CD4-positive, CD25-positive, alpha-beta regulatory T cell (primary cell): ENCODE results near the gene LZTFL1. TPM values are rescaled to one million over a fixed set of nuclear protein-coding genes. Genes with fewer than 3 reads are reported as not detected.

Experiments
- ATAC-seq, 2 donors: fragments of 150-1000 bp; cut with Tn5 transposase; one replicate each; pipeline ENCODE4 v1.10.0; 2021; ENCODE audit warnings: low read depth in 2 of 2, moderate number of reproducible peaks in 2 of 2, moderate library complexity in 1 of 2
- DNase-seq, 3 donors: peaks; one replicate each; pipeline versions ENCODE4 v3.0.0 to v3.0.0-alpha.2; 2012 to 2022; ENCODE audit warnings: mixed read lengths in 1 of 3
- H3K27ac ChIP-seq: one replicate; pipeline ENCODE4 v1.7.0; 2013; ENCODE audit warnings: mild to moderate bottlenecking, low read length; ENCODE audit not compliant: insufficient read depth, poor library complexity, severe bottlenecking
- H3K27me3 ChIP-seq: one replicate; pipeline ENCODE4 v1.7.0; 2013; ENCODE audit warnings: low read length; ENCODE audit not compliant: control insufficient read depth, insufficient read depth
- H3K36me3 ChIP-seq: one replicate; pipeline ENCODE4 v1.7.0; 2013; ENCODE audit warnings: mild to moderate bottlenecking, low read length, moderate library complexity; ENCODE audit not compliant: control insufficient read depth, insufficient read depth
- H3K4me1 ChIP-seq: 2 replicates; pipeline ENCODE4 v1.7.0; 2013; ENCODE audit warnings: mild to moderate bottlenecking, low read length; ENCODE audit not compliant: insufficient read depth, control insufficient read depth, poor library complexity, severe bottlenecking
- H3K4me3 ChIP-seq: one replicate; pipeline ENCODE4 v1.7.0; 2013; ENCODE audit warnings: low read depth, mild to moderate bottlenecking, low read length, moderate library complexity
- H3K9me3 ChIP-seq, 2 experiments: 1 replicate in 1 of 2; 2 replicates in 1 of 2; pipeline ENCODE4 v1.7.0; 2013; ENCODE audit warnings: low read length in 2 of 2, mild to moderate bottlenecking in 1 of 2, moderate library complexity in 1 of 2; ENCODE audit not compliant: control insufficient read depth in 2 of 2
- H3K27ac Mint-ChIP-seq, 3 donors: one replicate each; pipeline ENCODE4 v1.8.0; 2020 to 2022; ENCODE audit warnings: mild to moderate bottlenecking in 3 of 3, mixed read lengths in 3 of 3, moderate library complexity in 2 of 3
- H3K27me3 Mint-ChIP-seq: one replicate; pipeline ENCODE4 v1.8.0; 2022; ENCODE audit warnings: mild to moderate bottlenecking, mixed read lengths
- H3K36me3 Mint-ChIP-seq: one replicate; pipeline ENCODE4 v1.8.0; 2020; ENCODE audit warnings: mixed read lengths
- H3K4me1 Mint-ChIP-seq, 4 donors: one replicate each; pipeline ENCODE4 v1.8.0; 2020 to 2022; ENCODE audit warnings: mixed read lengths in 4 of 4, mild to moderate bottlenecking in 1 of 4
- H3K4me3 Mint-ChIP-seq, 4 donors: one replicate each; pipeline ENCODE4 v1.8.0; 2020 to 2022; ENCODE audit warnings: mild to moderate bottlenecking in 4 of 4, mixed read lengths in 4 of 4, moderate library complexity in 3 of 4
- H3K9me3 Mint-ChIP-seq, 7 donors: one replicate each; pipeline ENCODE4 v1.8.0; 2020 to 2022; ENCODE audit warnings: mixed read lengths in 7 of 7, mild to moderate bottlenecking in 3 of 7, moderate library complexity in 2 of 7
- polyA plus RNA-seq, 4 donors: library from polyadenylated mRNA; unstranded; fragments of 300-500 nt; fragmentation: Illumina TruSeq; gene quantifications; one replicate each; pipeline ENCODE4 v1.2.3, GENCODE V29; 2021
- total RNA-seq: library from RNA; stranded (reverse); gene quantifications from one replicate; pipeline ENCODE4 v1.2.3, GENCODE V29; 2022

The LZTFL1 gene
- total and polyA plus RNA-seq, 5 donors from 2014 or later, result 6.4 to 14.6 (median 11.1) TPM

- Mint-ChIP-seq H3K27me3 (no peaks in the 10 kb centered on the region), H3K9me3 (no peaks in the 10 kb centered on the region), H3K36me3 (peaks cover 58% of the 10 kb centered on the region), H3K4me3 (no peak overlapping the region), H3K27ac (peak overlapping the region in 1 of 3 donors; percentile 15), H3K4me1 (peaks cover 0 to 3% (median 0%) of the 10 kb centered on the region in 4 donors)
- DNase-seq (peak in 1 of 3 donors; percentile 16), ATAC-seq (no peak)
- Histone ChIP-seq H3K27me3 (no peaks in the 10 kb centered on the region), H3K27ac (no peak overlapping the region), H3K9me3 (no peaks in the 10 kb centered on the region), H3K4me3 (no peak overlapping the region), H3K4me1 (no peaks in the 10 kb centered on the region), H3K36me3 (peaks cover 18% of the 10 kb centered on the region)
These were observed 15.6 kb downstream of the LZTFL1 start for GRCh38 chr3:45826321-45826720.

- H3K9me3 ChIP-seq, result no peaks in the 10 kb centered on the region
- peaks cover 2% of the 10 kb centered on the region for H3K36me3 ChIP-seq
- no peak overlapping the region for H3K27ac ChIP-seq
- no peaks in the 10 kb centered on the region for H3K4me1 ChIP-seq
- peaks cover 0 to 4% (median 0%) of the 10 kb centered on the region in 4 donors for H3K4me1 Mint-ChIP-seq
- no peaks in the 10 kb centered on the region for H3K27me3 Mint-ChIP-seq
- no peak overlapping the region for H3K4me3 Mint-ChIP-seq
- H3K27me3 ChIP-seq, result no peaks in the 10 kb centered on the region
- H3K9me3 Mint-ChIP-seq, result peaks cover 0 to 5% (median 0%) of the 10 kb centered on the region in 7 donors
- ATAC-seq (no peak), DNase-seq (no peak)
- peaks cover 45% of the 10 kb centered on the region for H3K36me3 Mint-ChIP-seq
- no peak overlapping the region for H3K27ac Mint-ChIP-seq
- H3K4me3 ChIP-seq, result no peak overlapping the region
These were observed 20.8 kb downstream of the LZTFL1 start for GRCh38 chr3:45821127-45821526.

- H3K9me3 ChIP-seq, result no peaks in the 10 kb centered on the region
- H3K36me3 Mint-ChIP-seq, result peaks cover 35% of the 10 kb centered on the region
- H3K27ac Mint-ChIP-seq, result no peak overlapping the region
- no peak for DNase-seq
- H3K27me3 ChIP-seq, result no peaks in the 10 kb centered on the region
- H3K27ac ChIP-seq, result no peak overlapping the region
- no peaks in the 10 kb centered on the region for H3K27me3 Mint-ChIP-seq
- H3K36me3 ChIP-seq, result peaks cover under 1% of the 10 kb centered on the region
- no peaks in the 10 kb centered on the region for H3K4me1 ChIP-seq
- H3K4me1 Mint-ChIP-seq, result peaks cover 0 to 4% (median 0%) of the 10 kb centered on the region in 4 donors
- no peak overlapping the region for H3K4me3 ChIP-seq
- H3K4me3 Mint-ChIP-seq, result no peak overlapping the region
- ATAC-seq, result no peak
- H3K9me3 Mint-ChIP-seq, result peaks cover 0 to 5% (median 0%) of the 10 kb centered on the region in 7 donors
These were observed 22.4 kb downstream of the LZTFL1 start for GRCh38 chr3:45819543-45819942.

- H3K36me3 ChIP-seq, result no peaks in the 10 kb centered on the region
- Mint-ChIP-seq H3K27me3 (no peaks in the 10 kb centered on the region), H3K27ac (no peak overlapping the region), H3K4me3 (no peak overlapping the region), H3K4me1 (peaks cover 0 to 4% (median 0%) of the 10 kb centered on the region in 4 donors), H3K9me3 (peaks cover 0 to 5% (median 0%) of the 10 kb centered on the region in 7 donors), H3K36me3 (peaks cover 33% of the 10 kb centered on the region)
- no peak overlapping the region for H3K27ac ChIP-seq
- no peak overlapping the region for H3K4me3 ChIP-seq
- ATAC-seq, result peak in 1 of 2 donors; percentile 22
- DNase-seq, result peak in 1 of 3 donors; percentile 20
- no peaks in the 10 kb centered on the region for H3K4me1 ChIP-seq
- no peaks in the 10 kb centered on the region for H3K27me3 ChIP-seq
- no peaks in the 10 kb centered on the region for H3K9me3 ChIP-seq
These were observed 23.9 kb downstream of the LZTFL1 start for GRCh38 chr3:45817831-45818522.

- H3K27ac ChIP-seq, result no peak overlapping the region
- H3K27me3 ChIP-seq, result no peaks in the 10 kb centered on the region
- no peaks in the 10 kb centered on the region for H3K4me1 ChIP-seq
- DNase-seq (no peak), ATAC-seq (no peak)
- H3K4me3 Mint-ChIP-seq, result no peak overlapping the region
- H3K9me3 ChIP-seq, result no peaks in the 10 kb centered on the region
- H3K27ac Mint-ChIP-seq, result no peak overlapping the region
- no peaks in the 10 kb centered on the region for H3K27me3 Mint-ChIP-seq
- no peaks in the 10 kb centered on the region for H3K36me3 ChIP-seq
- peaks cover 27% of the 10 kb centered on the region for H3K36me3 Mint-ChIP-seq
- H3K4me1 Mint-ChIP-seq, result peaks cover 0 to 4% (median 0%) of the 10 kb centered on the region in 4 donors
- no peak overlapping the region for H3K4me3 ChIP-seq
- H3K9me3 Mint-ChIP-seq, result peaks cover 0 to 5% (median 0%) of the 10 kb centered on the region in 7 donors
These were observed 25.4 kb downstream of the LZTFL1 start for GRCh38 chr3:45816544-45816943.

- Histone ChIP-seq H3K4me1 (no peaks in the 10 kb centered on the region), H3K9me3 (no peaks in the 10 kb centered on the region), H3K27ac (no peak overlapping the region), H3K4me3 (no peak overlapping the region), H3K36me3 (no peaks in the 10 kb centered on the region), H3K27me3 (no peaks in the 10 kb centered on the region)
- Mint-ChIP-seq H3K27me3 (no peaks in the 10 kb centered on the region), H3K27ac (no peak overlapping the region), H3K36me3 (peaks cover 17% of the 10 kb centered on the region), H3K4me1 (peaks cover 0 to 6% (median 0%) of the 10 kb centered on the region in 4 donors), H3K9me3 (peaks cover 0 to 5% (median 0%) of the 10 kb centered on the region in 7 donors), H3K4me3 (no peak overlapping the region)
- ATAC-seq (no peak), DNase-seq (no peak)
These were observed 27.6 kb downstream of the LZTFL1 start for GRCh38 chr3:45814322-45814721.

- H3K4me1 Mint-ChIP-seq, result peaks cover 0 to 6% (median 4%) of the 10 kb centered on the region in 4 donors
- Histone ChIP-seq H3K27me3 (no peaks in the 10 kb centered on the region), H3K4me3 (no peak overlapping the region), H3K27ac (no peak overlapping the region), H3K9me3 (no peaks in the 10 kb centered on the region), H3K4me1 (no peaks in the 10 kb centered on the region), H3K36me3 (no peaks in the 10 kb centered on the region)
- peaks cover 0 to 2% (median 0%) of the 10 kb centered on the region in 7 donors for H3K9me3 Mint-ChIP-seq
- H3K36me3 Mint-ChIP-seq, result peaks cover 6% of the 10 kb centered on the region
- peaks cover 19% of the 10 kb centered on the region for H3K27me3 Mint-ChIP-seq
- ATAC-seq (no peak), DNase-seq (no peak)
- H3K27ac Mint-ChIP-seq, result no peak overlapping the region
- H3K4me3 Mint-ChIP-seq, result no peak overlapping the region
These were observed 34.0 kb downstream of the LZTFL1 start for GRCh38 chr3:45807681-45808540.
